ENCODE measurements around the gene TRABD2A.

TRABD2A gene

DNA sequence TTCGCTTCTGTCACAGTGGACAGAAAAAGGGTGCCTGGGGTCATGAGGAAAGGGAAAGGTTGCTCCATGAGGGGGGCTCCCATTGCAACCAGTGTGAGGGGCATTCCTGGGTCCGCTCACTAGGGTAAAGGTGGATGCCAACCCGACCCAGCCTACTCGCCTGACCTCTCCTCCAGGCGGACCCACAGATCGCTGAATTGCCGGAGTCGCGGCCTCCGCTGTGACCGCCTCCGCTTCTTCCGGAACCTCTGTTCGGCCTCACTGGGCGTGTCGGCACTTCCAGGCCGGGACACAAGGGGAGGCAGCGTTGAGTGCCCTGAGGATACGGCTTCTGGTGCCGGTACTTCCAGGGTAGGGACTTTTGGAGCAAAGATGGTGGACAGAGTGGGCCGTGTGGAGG lies 57.1 kb downstream of the TRABD2A start:
- TF ChIP-seq, protein P1, sequence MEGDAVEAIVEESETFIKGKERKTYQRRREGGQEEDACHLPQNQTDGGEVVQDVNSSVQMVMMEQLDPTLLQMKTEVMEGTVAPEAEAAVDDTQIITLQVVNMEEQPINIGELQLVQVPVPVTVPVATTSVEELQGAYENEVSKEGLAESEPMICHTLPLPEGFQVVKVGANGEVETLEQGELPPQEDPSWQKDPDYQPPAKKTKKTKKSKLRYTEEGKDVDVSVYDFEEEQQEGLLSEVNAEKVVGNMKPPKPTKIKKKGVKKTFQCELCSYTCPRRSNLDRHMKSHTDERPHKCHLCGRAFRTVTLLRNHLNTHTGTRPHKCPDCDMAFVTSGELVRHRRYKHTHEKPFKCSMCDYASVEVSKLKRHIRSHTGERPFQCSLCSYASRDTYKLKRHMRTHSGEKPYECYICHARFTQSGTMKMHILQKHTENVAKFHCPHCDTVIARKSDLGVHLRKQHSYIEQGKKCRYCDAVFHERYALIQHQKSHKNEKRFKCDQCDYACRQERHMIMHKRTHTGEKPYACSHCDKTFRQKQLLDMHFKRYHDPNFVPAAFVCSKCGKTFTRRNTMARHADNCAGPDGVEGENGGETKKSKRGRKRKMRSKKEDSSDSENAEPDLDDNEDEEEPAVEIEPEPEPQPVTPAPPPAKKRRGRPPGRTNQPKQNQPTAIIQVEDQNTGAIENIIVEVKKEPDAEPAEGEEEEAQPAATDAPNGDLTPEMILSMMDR (IDR thresholded peaks at IDR 0.05; ENCODE audit: insufficient read depth, low read depth, low read length, missing control alignments): no peak
- H3K4me3 ChIP-seq (ENCODE audit: low read depth, low read length): no peak overlapping the region
- DNase-seq (ENCODE audit: low read depth): no peak

DNA sequence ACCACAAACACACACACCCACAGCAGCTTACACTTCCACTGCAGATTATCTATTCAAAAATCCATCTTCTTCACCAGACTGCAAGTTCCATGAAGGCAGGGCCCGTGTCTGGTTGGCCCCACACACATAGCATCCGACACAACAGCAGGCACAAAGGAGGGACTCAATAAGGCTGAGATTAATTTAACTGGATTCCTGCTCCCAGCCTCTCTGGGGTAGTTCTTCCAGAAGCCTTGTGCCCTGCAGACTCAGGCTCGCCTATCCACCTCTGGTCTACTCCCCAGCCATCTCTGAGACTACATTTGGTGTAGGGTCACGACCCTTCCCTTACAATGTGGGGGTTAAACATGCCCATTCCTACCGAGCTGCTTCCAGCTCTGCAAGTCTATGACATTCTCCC lies 57.7 kb downstream of the TRABD2A start:
- DNase-seq (ENCODE audit: low read depth): no peak
- TF ChIP-seq, protein P1 (IDR thresholded peaks at IDR 0.05; ENCODE audit: insufficient read depth, low read depth, low read length, missing control alignments): no peak

DNA sequence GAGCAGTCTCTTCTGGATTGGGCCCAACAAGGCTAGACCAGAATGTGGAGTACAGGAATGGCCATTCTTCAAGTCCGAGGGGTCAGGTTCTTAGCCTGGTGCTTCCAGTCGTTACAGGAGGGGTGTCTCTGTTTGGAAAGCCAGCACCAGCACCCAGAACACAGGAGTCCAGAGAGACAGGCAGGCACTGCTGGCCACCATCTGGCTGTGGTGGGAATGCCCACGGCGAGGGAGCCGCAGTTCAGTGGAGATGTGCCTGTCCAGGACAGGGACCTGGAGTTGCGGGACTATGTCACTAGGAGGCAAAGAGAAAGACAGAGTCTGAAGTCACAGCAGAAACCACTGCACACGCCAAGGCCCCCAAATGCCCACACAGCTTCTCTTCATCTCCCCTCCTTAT lies 59.1 kb downstream of the TRABD2A start:
- no peak for DNase-seq (ENCODE audit: low read depth)
- H3K4me3 ChIP-seq (ENCODE audit: low read depth, low read length): no peak overlapping the region
- TF ChIP-seq, protein P1 (IDR thresholded peaks at IDR 0.05; ENCODE audit: insufficient read depth, low read depth, low read length, missing control alignments): no peak

More for the DNA sequence above, 57.7 kb downstream of the TRABD2A start:
- no peak overlapping the region for H3K4me3 ChIP-seq (ENCODE audit: low read depth, low read length)

GRCh38 chr2:84817239-84817655 lies 63.6 kb downstream of the TRABD2A start:
- TF ChIP-seq, protein P1 (IDR thresholded peaks at IDR 0.05; ENCODE audit: insufficient read depth, low read depth, low read length, missing control alignments): no peak
- peak; percentile 88 for DNase-seq (ENCODE audit: low read depth)
- no peak overlapping the region for H3K4me3 ChIP-seq (ENCODE audit: low read depth, low read length)

DNA sequence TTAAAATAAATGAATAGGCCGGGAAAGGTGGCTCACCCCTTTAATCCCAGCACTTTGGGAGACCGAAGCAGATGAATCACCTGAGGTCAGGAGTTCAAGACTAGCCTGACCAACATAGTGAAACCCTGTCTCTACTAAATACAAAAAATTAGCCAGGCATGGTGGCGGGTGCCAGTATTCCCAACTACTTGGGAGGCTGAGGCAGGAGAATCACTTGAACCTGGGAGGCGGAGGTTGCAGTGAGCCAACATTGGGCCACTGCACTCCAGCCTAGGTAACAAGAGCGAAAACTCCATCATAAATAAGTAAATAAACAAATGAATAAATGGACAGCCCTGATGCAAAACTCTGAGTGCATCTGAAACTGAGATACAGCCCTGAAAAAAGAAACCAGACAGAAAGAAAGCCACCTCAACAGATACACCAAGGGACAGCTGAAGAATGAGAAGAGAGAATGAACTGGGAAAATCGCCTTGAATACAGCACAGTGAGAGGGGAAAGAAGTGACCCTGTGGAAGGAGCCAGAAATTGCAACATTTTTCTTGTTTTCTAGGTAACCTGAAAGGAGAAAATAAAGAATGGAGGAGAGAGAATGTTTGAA lies 64.4 kb downstream of the TRABD2A start:
- peak; percentile 78 for DNase-seq (ENCODE audit: low read depth)

DNA sequence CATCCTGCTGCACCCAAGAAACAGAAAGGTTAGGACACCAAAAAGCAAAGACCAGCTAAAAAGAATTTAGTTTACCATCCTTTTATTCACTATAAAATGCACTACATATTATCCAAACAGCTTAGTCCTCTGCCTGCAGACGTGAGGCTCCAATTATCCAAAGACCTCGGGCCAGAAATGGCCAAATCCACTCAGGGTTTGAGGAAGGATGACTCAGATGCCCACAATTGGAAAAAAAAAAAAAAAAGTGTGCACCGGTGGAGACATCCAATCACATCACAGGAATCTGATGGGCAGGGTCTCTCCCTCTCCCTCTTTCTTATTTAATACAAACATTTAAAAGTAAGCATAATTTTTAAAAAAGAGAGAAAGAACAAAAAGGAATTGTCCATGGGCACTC lies 65.7 kb downstream of the TRABD2A start:
- TF ChIP-seq, protein P1 (IDR thresholded peaks at IDR 0.05; ENCODE audit: insufficient read depth, low read depth, low read length, missing control alignments): no peak
- H3K4me3 ChIP-seq (ENCODE audit: low read depth, low read length): no peak overlapping the region
- DNase-seq (ENCODE audit: low read depth): no peak

More for the DNA sequence above, 64.4 kb downstream of the TRABD2A start:
- TF ChIP-seq, protein P1 (IDR thresholded peaks at IDR 0.05; ENCODE audit: insufficient read depth, low read depth, low read length, missing control alignments): no peak
- H3K4me3 ChIP-seq (ENCODE audit: low read depth, low read length): no peak overlapping the region

- no peak for DNase-seq (ENCODE audit: low read depth)
- H3K4me3 ChIP-seq (ENCODE audit: low read depth, low read length): no peak overlapping the region
- TF ChIP-seq, protein P1 (IDR thresholded peaks at IDR 0.05; ENCODE audit: insufficient read depth, low read depth, low read length, missing control alignments): no peak
Measured at GRCh38 chr2:84811839-84812431, 68.9 kb downstream of the TRABD2A start.
